GM19438 (cell line): ENCODE measurements around the gene MGLL.

Source experiments
- ATAC-seq: cut with Tn5 transposase; IDR thresholded peaks from one replicate; pipeline ENCODE4 v1.9.1; 2021; ENCODE audit warnings: low read depth; ENCODE audit not compliant: unreplicated experiment

MGLL gene

GRCh38 chr3:127731546-127732289, 90.6 kb downstream of the MGLL start:
- no peak for ATAC-seq

- no peak for ATAC-seq
Measured at GRCh38 chr3:127730666-127731295, 91.5 kb downstream of the MGLL start.

GRCh38 chr3:127730171-127730570, 92.1 kb downstream of the MGLL start:
- no peak for ATAC-seq

GRCh38 chr3:127729556-127730056, 92.7 kb downstream of the MGLL start:
- ATAC-seq = no peak

- no peak for ATAC-seq
Measured at GRCh38 chr3:127728417-127729015, 93.8 kb downstream of the MGLL start.

GRCh38 chr3:127726894-127727293, 95.4 kb downstream of the MGLL start:
- no peak for ATAC-seq

GRCh38 chr3:127723011-127723567, 99.2 kb downstream of the MGLL start:
- no peak for ATAC-seq

GRCh38 chr3:127722091-127722784, 100.1 kb downstream of the MGLL start:
- ATAC-seq = no peak

- no peak for ATAC-seq
Measured at GRCh38 chr3:127720985-127721935, 101.1 kb downstream of the MGLL start.

GRCh38 chr3:127720161-127720823, 102.0 kb downstream of the MGLL start:
- ATAC-seq = no peak

GRCh38 chr3:127719369-127719768, 102.9 kb downstream of the MGLL start:
- no peak for ATAC-seq

GRCh38 chr3:127718916-127719290, 103.4 kb downstream of the MGLL start:
- no peak for ATAC-seq

- ATAC-seq = no peak
Measured at GRCh38 chr3:127718245-127718915, 103.9 kb downstream of the MGLL start.

GRCh38 chr3:127717357-127718244, 104.7 kb downstream of the MGLL start:
- ATAC-seq = no peak

- ATAC-seq = no peak
Measured at GRCh38 chr3:127716384-127716783, 105.9 kb downstream of the MGLL start.

- ATAC-seq = no peak
Measured at GRCh38 chr3:127715532-127715931, 106.8 kb downstream of the MGLL start.

- no peak for ATAC-seq
Measured at GRCh38 chr3:127714866-127715265, 107.4 kb downstream of the MGLL start.

- no peak for ATAC-seq
Measured at GRCh38 chr3:127714125-127714571, 108.2 kb downstream of the MGLL start.
